Stimulated activated CD4-positive, alpha-beta T cell treated with anti-CD3 and anti-CD28 coated beads, TNF-alpha, amount 100 ng/mL, for 48 hours (primary cell): ENCODE results near the gene LRMDA.
"Not testable (repeated sequence)": the region's sequence is repeated elsewhere in the genome, so short reads cannot be mapped to it uniquely, and the experiment has no call there.

Experiments
- DNase-seq, 3 donors: peaks; one replicate each; pipeline ENCODE4 v3.0.0-alpha.2; 2020; ENCODE audit warnings: low read depth in 3 of 3

The LRMDA gene

DNA sequence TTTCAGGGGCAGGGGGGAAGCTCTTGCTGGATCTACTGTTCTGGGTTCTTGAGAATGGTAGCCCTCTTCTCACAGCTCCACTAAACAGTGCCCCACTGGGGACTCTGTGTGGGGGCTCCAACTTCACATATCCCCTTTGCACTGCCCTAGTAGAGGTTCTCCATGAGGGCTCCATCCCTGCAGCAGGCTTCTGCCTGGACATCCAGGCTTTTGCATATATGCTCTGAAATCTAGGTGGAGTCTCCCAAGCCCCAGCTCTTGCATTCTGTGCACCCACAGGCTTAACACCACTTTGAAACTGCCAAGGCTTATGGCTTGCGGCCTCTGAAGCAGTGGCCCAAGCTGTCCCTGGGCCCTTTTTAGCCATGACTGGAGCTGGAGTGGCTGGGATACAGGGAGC, 150.7 kb downstream of the LRMDA start:
- no peak for DNase-seq

DNA sequence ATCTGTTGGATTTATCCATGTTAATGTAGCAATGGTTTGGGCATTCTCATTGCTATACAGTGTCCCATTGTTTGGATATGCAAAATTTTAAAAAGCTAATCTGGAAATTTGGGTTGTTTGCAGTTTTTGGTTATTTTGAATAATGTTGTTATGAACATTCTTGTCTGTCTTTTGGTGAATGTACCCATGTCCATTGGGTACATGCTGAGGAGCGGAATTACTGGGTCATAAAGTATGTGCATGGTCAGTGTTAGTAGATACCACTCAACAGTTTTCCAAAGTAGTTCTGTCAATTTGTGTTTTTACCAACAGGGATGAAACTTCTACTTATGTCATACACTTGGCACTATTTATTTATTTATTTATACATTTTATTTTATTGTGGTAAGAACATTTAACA, 153.9 kb downstream of the LRMDA start:
- DNase-seq, result no peak

DNA sequence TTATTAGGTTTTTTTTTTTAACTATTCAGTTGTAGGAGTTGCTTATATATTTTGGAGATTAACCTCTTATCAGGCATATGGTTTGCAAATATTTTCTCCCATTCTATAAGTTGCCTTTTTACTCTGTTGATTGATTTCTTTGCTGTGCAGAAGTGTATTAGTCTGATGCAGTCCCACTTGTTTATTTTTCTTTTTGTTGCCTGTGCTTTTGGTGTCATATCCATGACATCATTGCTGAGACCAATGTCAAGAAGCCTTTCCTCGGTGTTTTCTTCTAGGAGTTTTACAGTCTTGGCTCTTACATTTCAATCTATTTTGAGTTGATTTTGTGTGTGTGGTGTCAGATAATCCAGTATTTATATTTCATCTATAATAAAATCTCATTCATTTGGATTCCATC, 155.4 kb downstream of the LRMDA start:
- no peak for DNase-seq

DNA sequence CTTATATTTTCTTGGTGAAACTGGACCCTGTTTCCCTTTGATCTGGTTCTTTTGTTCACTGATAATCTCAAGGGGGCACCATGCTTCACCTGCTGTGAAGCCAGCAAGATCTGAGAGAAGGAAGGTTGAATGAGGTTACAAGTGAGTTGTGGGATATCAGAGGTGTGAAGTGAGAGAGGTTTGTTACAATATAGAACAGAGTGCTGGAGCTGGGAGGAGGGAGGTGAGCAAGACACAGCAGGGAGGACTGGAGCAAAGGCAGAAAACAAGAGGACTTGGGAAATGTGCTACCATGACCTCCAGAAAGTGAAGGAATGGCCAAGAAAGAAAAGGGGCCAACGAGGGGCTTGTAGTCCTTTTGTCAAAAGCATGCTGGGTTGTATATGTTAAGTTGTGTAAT, 156.6 kb downstream of the LRMDA start:
- no peak for DNase-seq

DNA sequence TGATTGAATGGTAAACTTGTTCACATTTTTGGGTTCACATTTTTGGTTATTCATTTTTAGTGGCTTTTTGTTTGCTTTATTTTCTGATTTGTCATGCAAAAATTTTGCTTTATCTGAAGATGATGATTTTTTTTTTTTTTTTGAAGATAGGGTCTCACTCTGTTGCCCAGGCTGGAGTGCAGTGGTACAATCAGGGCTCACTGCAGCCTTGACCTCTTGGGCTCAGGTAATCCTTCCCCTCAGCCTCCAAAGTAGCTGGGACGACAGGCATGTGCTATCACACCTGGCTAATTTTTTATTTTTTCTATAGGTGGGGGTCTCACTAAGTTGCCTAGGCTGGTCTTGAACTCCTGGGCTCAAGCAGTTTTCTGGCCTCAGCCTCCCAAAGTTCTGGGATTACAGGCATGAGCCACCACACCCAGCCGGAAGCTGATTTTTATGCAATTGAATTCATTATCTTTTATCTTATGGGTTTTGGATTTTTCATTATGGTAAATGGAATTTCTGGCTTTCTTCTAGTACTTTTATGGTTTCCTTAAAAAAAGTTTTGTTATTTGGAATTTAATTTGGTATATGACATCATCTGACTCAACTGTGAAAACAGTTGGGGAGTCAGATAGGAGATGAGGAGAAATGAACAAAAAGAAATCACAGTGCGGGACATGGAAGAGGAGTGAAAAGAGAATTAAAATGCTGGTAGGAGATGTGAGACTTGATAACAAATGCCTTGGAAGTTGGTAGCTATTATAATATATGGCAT, 158.7 kb downstream of the LRMDA start:
- no peak for DNase-seq

DNA sequence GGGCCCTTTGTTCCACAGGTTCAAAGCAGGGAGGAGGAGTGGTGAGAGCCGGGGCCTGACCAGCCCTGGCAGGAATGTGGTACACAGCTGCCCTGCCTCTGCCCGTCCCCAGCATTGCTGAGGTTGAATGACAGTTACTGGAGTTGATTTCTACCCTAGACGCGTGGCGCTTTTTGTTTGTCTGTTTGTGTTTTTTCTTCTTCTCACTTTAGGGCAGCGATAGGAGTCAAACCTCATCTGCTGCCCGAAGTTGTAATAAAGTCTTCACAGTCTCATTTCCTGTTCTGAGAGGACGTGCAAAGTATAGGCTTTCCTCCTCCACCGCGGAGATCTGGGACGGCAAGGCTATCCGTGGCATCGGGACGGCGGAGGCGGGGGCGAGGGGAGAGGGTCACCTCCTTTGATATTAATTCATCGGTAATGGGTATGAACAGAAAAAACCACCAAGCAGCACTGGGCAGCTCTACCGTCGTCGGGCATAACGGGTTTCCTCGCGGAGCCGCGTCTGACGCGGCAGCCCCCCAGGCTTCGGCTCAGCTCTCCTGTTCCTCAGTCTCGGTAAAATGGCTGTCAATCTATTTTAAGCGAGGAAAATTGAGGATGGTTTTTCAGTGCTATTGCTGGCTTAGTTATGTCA, 160.8 kb downstream of the LRMDA start:
- DNase-seq, result no peak

DNA sequence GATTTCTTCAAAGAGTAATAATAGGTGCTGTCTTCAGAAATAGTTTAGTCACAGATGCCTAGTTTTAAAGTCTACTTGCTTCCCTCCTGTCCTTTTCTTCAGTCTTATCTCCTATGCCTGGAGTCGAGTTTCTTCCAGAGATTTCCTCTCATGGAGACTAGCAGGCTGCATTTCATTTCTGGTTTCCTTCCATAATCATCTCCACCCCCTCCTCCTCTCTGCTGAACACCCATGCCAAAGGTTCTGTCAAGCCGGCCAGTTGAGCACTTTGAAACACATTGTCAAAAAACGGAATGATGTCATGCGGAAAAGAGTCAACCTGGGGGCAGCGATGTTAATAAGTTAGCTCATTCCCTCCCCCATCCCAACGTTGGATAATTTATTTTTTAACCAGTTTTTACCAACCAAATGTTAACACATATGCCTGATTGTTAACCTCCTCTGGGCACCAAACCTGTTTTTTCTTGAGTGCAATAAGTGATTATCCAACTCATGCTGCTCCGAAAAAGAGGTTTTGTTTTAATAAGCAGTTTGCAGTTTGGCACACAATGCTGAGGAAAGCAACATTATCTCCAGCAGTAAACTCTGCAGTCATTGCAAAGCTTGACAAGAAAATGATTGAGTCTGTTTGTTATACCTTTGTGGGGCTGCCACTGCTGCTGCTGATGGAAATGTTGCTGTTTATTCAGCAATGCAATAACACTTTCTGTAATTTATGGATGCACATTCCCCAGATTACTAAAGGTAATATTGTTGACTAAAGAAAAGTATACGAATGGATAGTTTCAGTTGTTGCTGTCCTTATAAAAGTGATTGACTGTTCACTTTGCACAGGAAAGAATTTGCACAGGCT, 161.6 kb downstream of the LRMDA start:
- no peak for DNase-seq

DNA sequence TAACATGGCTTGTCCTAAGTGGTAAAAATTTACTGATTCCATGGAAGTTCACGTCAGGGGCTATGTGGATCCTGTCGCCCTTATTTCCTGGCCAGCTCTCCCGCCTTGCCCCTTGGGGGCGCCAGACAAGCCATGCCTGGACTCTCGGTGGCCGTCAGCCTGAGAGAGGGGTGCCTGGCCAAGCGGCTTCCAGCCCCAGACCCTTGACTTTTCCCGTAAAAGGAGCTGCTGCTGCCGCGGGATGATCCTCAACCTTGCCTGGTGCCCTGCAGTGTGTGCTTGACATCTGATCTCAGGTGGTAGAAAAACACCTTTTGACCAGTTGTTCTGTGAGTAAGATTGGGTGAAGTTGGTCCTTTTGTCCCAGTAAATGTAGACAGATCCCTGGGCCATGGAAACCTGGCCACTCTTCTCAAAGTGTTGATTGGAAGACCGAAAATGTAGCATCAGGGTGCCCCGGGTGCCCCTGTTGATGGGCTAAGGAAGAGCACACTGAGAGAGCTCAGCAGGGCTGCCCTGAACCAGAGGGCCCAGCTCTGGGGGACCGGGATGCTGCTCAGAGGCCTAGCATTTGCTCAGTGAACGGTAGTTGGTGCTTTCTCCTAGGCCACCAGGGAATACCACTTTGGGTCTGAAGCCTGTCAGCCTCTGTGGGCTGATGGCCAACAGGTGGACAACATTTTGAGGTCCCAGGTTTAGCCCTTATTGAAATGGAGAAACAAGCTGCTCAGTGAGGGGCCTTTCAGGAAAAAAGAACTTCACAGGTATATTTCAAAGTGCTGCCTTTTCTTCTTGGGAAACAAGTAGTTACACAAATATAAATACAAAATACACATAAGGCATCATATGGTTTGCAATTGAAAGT, 162.5 kb downstream of the LRMDA start:
- no peak for DNase-seq

DNA sequence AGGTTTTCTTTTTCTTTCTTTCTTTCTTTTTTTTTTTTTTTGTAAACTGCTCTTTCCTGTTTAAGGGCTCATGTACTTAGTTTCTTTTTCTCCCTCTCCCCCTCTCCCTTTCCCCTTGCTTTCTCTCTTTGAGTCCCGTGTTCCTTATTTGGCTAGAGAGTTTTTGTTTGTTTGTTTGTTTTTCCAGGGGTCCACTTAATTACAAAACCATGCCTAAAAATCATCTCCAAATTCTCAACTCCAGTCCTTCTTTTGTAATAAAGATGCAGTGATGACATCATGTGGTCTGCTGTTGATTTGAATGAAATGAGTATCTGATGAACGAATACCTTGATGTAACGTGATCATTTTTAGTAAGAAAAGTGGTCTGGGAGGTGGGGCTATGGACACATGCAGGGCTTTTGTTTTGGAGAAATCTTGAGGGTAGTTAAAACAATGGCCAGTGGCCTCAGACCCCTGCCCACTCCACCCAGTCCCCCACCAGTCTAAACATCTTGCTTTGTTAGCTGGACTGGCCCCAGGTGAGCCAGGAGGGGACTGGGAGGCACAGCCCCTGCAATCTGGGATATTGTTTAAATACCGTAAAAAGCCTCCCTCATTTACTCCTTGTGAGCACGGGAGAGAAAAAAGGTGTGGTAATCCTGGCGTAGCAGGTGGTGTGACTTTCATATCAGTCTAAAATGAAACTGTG, 165.7 kb downstream of the LRMDA start:
- DNase-seq, result no peak

DNA sequence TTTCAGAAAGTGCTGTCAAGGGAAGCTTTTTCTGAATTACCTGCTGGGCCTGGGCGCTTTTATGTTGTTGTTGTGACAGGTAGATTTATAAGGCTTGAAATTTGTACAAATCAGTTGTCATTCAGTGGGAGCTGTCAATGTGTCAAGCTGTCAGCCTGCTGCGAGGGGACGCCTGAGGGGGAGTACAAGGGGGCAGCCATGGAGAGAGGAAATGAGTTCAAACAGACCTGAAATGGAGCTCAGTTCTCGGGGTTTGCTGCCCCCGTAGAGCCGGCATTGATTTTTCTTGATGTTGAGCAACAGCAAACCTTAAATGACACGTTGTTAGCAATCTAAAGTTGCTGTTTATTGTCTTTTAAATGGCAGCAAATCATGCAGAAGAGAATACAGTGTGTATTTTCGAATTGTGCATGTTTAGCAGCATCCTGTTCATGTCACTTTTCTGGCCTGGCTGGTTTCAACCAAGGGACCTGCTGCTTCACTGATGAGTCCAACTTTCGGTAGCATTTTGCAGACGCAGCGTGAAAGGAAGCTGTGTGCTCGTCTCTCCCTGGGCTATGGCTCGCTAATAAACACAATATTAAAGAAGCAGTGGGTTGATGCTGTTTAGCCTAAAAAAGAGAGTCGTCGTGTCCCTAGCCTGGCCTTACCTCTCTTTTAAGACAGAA, 166.5 kb downstream of the LRMDA start:
- DNase-seq, result no peak

DNA sequence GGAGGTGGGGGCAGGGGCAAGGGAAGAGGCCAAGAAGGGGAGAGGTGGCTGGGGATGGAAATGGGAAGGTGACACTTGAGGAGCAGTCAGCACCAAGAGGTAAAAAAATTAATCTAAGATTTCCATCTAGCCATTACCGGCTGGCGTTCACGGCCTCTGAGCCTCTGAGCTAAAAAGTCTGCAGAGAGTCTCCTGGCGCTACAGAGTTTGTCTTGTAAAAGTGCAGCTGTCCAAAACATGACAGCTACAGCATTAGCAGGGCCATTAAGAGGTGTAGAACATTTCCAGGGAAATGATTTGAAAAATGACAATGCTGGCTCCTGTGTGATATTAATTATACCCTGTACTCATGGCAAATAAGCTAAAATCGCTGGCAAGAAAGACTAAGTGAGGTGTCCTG, 167.6 kb downstream of the LRMDA start:
- no peak for DNase-seq

DNA sequence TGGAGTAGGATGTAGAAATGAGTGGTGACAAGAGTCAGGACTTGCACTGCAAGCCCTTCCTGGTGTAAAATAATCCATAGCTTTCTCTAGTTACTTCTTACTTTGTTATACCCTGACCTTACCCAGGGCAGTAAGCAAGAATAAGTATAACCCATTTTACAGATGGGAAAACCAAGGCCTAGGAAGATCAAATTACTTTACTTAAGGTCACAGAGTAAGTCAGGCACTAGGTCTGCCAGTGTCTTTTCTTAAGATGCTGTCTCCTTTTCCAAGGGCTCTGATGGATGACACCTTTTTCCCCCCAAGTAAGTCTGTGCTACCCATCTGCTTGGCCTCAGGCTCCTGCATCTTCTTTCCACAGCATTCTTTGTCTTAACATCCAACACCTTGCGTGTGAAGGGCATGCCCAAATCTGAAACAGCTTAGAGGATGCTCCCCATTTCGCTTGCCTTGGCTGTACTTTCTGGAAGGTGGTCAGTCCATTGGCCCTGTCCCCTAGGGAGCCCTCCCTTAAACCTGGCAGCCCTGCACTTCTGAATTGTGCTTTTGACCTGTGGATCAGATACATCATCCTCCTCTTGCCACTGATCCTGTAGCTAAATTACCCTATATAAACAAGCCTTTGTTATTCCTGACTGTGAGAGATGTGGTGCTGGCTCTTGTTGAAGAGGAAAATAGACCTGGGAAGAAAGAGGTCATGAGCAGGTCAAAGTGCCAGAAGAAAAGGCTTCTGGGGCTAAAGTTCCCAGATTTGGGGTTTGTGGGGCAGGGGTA, 168.6 kb downstream of the LRMDA start:
- DNase-seq, result no peak

DNA sequence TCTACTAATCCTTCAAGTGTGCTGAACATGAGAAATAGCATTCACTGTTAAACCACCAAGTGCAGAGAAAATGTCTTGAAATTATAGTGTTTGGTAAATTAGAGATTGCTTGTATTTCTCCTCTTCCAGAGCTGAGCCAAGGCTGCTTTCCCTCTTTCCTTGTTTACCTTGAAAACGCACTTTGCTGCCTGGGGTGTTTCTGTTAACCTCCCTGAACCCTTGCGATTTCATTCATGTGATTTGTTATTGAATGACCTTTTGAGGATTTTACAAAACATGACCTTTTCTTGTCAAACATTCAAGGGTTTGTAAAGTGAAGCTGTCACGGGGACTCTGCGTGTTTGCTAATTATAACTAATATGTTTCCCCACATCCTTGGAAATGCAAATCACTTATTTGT, 169.4 kb downstream of the LRMDA start:
- no peak for DNase-seq

DNA sequence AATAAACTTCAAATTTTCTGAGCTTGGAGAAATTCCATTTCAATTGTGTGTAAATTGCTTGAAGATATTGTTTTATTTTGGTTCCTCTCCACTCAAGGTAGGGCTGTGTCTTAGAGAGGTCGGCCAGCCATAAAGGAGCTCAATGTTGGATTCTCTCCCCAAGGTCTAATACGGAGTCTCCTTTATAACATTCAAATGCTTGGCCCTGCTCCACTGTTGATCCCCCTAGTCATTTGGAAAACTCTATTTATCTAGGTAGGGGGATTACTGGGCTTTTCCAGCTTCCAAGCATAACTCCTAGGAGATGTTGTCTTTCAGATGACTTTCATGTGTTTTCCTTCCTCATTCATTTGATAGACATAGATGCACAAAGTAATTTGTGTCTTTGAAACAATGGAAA, 170.9 kb downstream of the LRMDA start:
- DNase-seq, result no peak

DNA sequence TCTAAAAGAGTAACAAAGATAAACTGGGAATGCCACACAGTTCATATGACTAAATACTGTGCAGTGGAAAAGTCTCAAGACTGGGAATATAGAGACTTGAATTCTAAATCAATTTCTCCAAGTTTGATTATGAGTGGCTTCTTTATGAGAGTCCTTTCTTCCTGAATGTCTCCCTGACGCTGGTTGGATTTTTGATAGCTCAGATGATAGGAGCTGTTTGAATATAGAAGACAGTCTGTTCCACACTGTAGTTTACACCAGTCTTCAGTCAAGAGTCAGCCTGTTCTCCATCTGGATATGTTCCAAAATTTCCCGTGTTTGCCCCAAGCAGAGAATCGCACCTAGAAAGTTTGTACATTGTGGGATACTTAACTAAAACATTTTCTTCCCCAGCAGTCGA, 173.7 kb downstream of the LRMDA start:
- no peak for DNase-seq

DNA sequence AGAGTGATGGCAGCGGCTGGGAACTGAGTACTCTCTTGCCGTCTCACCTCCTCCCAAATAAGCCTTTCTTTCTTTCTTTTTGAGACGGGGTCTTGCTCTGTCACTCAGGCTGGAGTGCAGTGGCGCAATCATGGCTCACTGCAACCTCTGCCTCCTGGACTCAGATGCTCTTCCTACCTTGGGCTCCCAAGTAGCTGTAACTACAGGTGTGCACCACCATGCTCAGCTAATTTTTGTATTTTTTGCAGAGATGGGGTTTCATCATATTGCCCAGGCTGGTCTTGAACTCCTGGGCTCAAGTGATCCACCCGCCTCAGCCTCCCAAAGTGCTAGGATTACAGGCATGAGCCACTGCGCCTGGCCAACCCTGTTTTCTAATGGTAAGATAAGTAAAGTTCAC, 174.4 kb downstream of the LRMDA start:
- not testable (repeated sequence) for DNase-seq

DNA sequence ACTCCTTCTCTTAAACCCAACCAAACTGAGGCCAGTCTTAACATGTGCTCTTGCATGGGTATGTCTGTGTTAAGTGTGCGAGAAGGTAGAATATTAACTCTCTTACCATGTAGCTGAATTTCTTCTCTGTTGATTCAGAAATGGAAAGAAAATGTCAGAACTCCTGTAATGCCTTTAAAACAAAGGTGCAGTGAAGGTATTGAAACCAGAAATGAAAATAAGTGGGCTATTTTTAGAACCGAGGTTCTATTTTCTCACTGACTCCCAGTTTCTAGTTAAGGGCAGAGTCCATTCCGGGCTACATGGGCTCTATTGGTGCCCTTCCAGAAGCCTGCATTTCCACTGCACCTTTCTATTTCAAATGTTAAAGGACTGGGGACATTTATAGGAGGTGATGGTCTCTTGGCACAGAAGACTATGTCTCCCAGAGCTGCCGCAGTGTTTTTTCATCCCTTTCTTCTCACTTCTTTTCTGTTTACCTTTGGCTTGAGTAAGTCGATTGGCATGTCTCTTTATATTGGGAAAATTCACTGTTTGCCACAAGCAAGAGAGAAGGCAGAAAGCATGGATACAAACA, 174.9 kb downstream of the LRMDA start:
- DNase-seq, result no peak

DNA sequence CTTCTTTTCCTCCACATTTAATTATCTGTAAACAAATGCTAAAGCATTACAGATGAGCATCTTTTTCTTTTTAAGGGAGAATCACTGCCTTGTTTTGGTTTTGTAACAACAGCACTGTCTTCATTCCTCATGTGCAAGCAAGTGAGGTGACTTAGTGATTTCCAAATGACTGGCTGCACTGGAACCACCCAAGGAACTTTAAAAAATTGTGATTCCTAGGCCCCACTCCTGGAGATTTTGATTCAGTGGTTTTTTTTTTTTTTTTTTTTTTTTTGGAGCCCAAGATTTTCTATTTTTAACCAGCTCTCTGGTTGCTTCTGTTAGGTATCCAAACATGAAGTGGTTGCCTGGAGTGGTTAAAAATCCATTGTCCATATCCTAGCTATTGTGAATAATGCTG, 176.2 kb downstream of the LRMDA start:
- DNase-seq, result no peak

DNA sequence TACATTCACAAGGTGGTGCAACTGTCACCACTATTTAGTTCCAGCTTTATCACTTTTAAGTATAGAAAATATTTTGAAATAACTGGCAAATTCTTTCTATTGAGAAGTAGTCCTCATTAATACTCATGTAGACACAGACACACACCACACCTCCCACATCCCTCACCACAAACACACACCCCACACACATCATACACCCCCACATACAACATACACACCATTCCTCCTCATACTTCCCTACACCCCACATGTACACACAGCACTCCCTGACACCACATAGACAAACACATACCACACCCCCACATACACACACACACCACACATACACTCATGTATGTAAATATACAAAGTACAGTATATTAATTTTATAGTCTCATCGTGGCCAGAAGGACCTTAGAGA, 178.8 kb downstream of the LRMDA start:
- no peak for DNase-seq
